ENCODE results near the gene ZNF281.
"Not testable (repeated sequence)": the region's sequence is repeated elsewhere in the genome, so short reads cannot be mapped to it uniquely, and the experiment has no call there.

Gene ZNF281

GRCh38 chr1:200422211-200422610, 12.4 kb upstream of the ZNF281 start:
- in situ Hi-C loops (cut with HindIII; ENCODE audit: low sequenced_read_pairs): no loop called here
- no peak overlapping the region for H3K4me3 ChIP-seq (ENCODE audit: low read depth, low read length)
- no peak for TF ChIP-seq CTCF (IDR thresholded peaks at IDR 0.05; ENCODE audit: low read depth, low read length)
- DNase-seq (ENCODE audit: low read depth, low spot score): no peak

- no peak overlapping the region for H3K4me3 ChIP-seq (ENCODE audit: low read depth, low read length)
- TF ChIP-seq CTCF (IDR thresholded peaks at IDR 0.05; ENCODE audit: low read depth, low read length): no peak
- DNase-seq (ENCODE audit: low read depth, low spot score): peak; percentile 96
- in situ Hi-C loops (cut with HindIII; ENCODE audit: low sequenced_read_pairs): no loop called here
These were observed 6.2 kb upstream of the ZNF281 start for GRCh38 chr1:200415789-200416593.

- in situ Hi-C loops (cut with HindIII; ENCODE audit: low sequenced_read_pairs): no loop called here
- DNase-seq (ENCODE audit: low read depth, low spot score): peak; percentile 15
- H3K4me3 ChIP-seq (ENCODE audit: low read depth, low read length): no peak overlapping the region
- no peak for TF ChIP-seq CTCF (IDR thresholded peaks at IDR 0.05; ENCODE audit: low read depth, low read length)
These were observed 5.4 kb upstream of the ZNF281 start for GRCh38 chr1:200415227-200415626.

GRCh38 chr1:200414657-200415056, 4.8 kb upstream of the ZNF281 start:
- DNase-seq (ENCODE audit: low read depth, low spot score): no peak
- no peak for TF ChIP-seq CTCF (IDR thresholded peaks at IDR 0.05; ENCODE audit: low read depth, low read length)
- in situ Hi-C loops (cut with HindIII; ENCODE audit: low sequenced_read_pairs): no loop called here
- no peak overlapping the region for H3K4me3 ChIP-seq (ENCODE audit: low read depth, low read length)

- DNase-seq (ENCODE audit: low read depth, low spot score); in situ Hi-C loops (cut with HindIII; ENCODE audit: low sequenced_read_pairs); H3K4me3 ChIP-seq (ENCODE audit: low read depth, low read length): not testable (repeated sequence)
These were observed 3.9 kb upstream of the ZNF281 start for GRCh38 chr1:200413766-200414165.

GRCh38 chr1:200411406-200412257, 1.8 kb upstream of the ZNF281 start:
- in situ Hi-C loops (cut with HindIII; ENCODE audit: low sequenced_read_pairs): no loop called here
- no peak overlapping the region for H3K4me3 ChIP-seq (ENCODE audit: low read depth, low read length)
- DNase-seq (ENCODE audit: low read depth, low spot score): no peak
- no peak for TF ChIP-seq CTCF (IDR thresholded peaks at IDR 0.05; ENCODE audit: low read depth, low read length)

- in situ Hi-C loops (cut with HindIII; ENCODE audit: low sequenced_read_pairs): no loop called here
- no peak for TF ChIP-seq CTCF (IDR thresholded peaks at IDR 0.05; ENCODE audit: low read depth, low read length)
- DNase-seq (ENCODE audit: low read depth, low spot score): peak; percentile 20
These were observed 686 bp upstream of the ZNF281 start for GRCh38 chr1:200410566-200410878.

More at GRCh38 chr1:200410566-200410878, 686 bp upstream of the ZNF281 start:
- peak overlapping the region; percentile 80 for H3K4me3 ChIP-seq (ENCODE audit: low read depth, low read length)

Data from astrocyte of the spinal cord (primary cell).